ENCODE results near the gene HS1BP3. TPM values are rescaled to one million over a fixed set of nuclear protein-coding genes. Genes with fewer than 3 reads are reported as not detected.
A peak's percentile ranks its signal among the peaks of the same experiment; 100 is the strongest.

HS1BP3 gene
- total RNA-seq, 1 donor from 2014 or later = 21.0 TPM

DNA sequence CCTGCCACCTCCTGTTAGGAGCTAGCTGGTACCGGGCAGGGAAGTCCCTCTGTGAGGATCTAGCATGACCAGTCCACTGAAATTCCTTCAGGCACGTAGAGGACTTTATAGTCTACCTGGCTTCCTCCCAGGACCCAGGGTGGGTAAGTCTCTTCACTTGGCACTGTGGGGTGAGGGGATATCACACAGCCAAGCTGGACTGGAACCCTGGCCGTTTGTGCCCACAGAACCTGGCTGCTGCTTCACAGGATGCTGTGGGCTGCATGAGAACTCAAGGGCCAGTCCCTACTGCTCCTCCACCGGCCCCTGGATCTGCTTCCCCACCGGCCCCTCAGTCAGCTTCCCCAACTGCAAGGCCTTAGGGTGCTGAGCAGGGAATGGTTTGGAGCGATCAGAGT, 35.8 kb downstream of the HS1BP3 start:
- H3K4me1 Mint-ChIP-seq (ENCODE audit: low read depth, unreplicated experiment) = peaks cover 23% of the 10 kb centered on the region
- no peak overlapping the region for H3K4me2 ChIP-seq (ENCODE audit: low read length)
- H3K27ac Mint-ChIP-seq (ENCODE audit: unreplicated experiment) = no peak overlapping the region
- no peak overlapping the region for H3K4me3 ChIP-seq (ENCODE audit: insufficient read depth, low read depth, low read length)
- no peak overlapping the region for H3K4me3 Mint-ChIP-seq (ENCODE audit: unreplicated experiment)
- H3K79me2 ChIP-seq (ENCODE audit: insufficient read depth, low read length) = no peaks in the 10 kb centered on the region
- no peak overlapping the region for H3K27ac ChIP-seq (ENCODE audit: low read depth, low read length)
- DNase-seq (ENCODE audit: low read depth) (no peak), FAIRE-seq (no peak)
- peaks cover 5% of the 10 kb centered on the region for H3K36me3 Mint-ChIP-seq (ENCODE audit: low read depth, unreplicated experiment)
- H2AFZ ChIP-seq (ENCODE audit: low read depth, low read length) = no peak overlapping the region
- no peak overlapping the region for H3K9ac ChIP-seq (ENCODE audit: low read length)
- H3K27me3 Mint-ChIP-seq (ENCODE audit: low read depth, unreplicated experiment) = peaks cover 2% of the 10 kb centered on the region
- H3K4me1 ChIP-seq (ENCODE audit: insufficient read depth, low read length) = peaks cover 38% of the 10 kb centered on the region
- H3K9me3 Mint-ChIP-seq (ENCODE audit: unreplicated experiment) = no peaks in the 10 kb centered on the region
- no peaks in the 10 kb centered on the region for H3K27me3 ChIP-seq (ENCODE audit: insufficient read depth, low read length)
- H4K20me1 ChIP-seq (ENCODE audit: insufficient read depth, low read length) = no peaks in the 10 kb centered on the region
- no peaks in the 10 kb centered on the region for H3K36me3 ChIP-seq (ENCODE audit: insufficient read depth, low read length)
- H3K9me3 ChIP-seq (ENCODE audit: insufficient read depth, low read depth, low read length) = no peaks in the 10 kb centered on the region
- TF ChIP-seq EZH2 (IDR thresholded peaks at IDR 0.05; ENCODE audit: insufficient read depth, low read length) = no peak
- TF ChIP-seq, protein P1, sequence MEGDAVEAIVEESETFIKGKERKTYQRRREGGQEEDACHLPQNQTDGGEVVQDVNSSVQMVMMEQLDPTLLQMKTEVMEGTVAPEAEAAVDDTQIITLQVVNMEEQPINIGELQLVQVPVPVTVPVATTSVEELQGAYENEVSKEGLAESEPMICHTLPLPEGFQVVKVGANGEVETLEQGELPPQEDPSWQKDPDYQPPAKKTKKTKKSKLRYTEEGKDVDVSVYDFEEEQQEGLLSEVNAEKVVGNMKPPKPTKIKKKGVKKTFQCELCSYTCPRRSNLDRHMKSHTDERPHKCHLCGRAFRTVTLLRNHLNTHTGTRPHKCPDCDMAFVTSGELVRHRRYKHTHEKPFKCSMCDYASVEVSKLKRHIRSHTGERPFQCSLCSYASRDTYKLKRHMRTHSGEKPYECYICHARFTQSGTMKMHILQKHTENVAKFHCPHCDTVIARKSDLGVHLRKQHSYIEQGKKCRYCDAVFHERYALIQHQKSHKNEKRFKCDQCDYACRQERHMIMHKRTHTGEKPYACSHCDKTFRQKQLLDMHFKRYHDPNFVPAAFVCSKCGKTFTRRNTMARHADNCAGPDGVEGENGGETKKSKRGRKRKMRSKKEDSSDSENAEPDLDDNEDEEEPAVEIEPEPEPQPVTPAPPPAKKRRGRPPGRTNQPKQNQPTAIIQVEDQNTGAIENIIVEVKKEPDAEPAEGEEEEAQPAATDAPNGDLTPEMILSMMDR (IDR thresholded peaks at IDR 0.05; ENCODE audit: insufficient read depth, low read depth, low read length) = no peak

GRCh38 chr2:20614201-20615067, 36.5 kb downstream of the HS1BP3 start:
- DNase-seq (ENCODE audit: low read depth) (peak; percentile 38), FAIRE-seq (no peak)
- no peak for TF ChIP-seq EZH2 (IDR thresholded peaks at IDR 0.05; ENCODE audit: insufficient read depth, low read length)
- TF ChIP-seq, protein P1 (IDR thresholded peaks at IDR 0.05; ENCODE audit: insufficient read depth, low read depth, low read length) = no peak
- Histone ChIP-seq H3K9me3 (ENCODE audit: insufficient read depth, low read depth, low read length) (no peaks in the 10 kb centered on the region), H3K4me2 (ENCODE audit: low read length) (peak overlapping the region; percentile 4), H3K27me3 (ENCODE audit: insufficient read depth, low read length) (no peaks in the 10 kb centered on the region), H3K9ac (ENCODE audit: low read length) (no peak overlapping the region), H3K36me3 (ENCODE audit: insufficient read depth, low read length) (no peaks in the 10 kb centered on the region), H4K20me1 (ENCODE audit: insufficient read depth, low read length) (no peaks in the 10 kb centered on the region), H2AFZ (ENCODE audit: low read depth, low read length) (no peak overlapping the region), H3K4me3 (ENCODE audit: insufficient read depth, low read depth, low read length) (no peak overlapping the region), H3K27ac (ENCODE audit: low read depth, low read length) (no peak overlapping the region), H3K79me2 (ENCODE audit: insufficient read depth, low read length) (no peaks in the 10 kb centered on the region), H3K4me1 (ENCODE audit: insufficient read depth, low read length) (peaks cover 42% of the 10 kb centered on the region)
- peaks cover 22% of the 10 kb centered on the region for H3K4me1 Mint-ChIP-seq (ENCODE audit: low read depth, unreplicated experiment)
- H3K27ac Mint-ChIP-seq (ENCODE audit: unreplicated experiment) = peak overlapping the region; percentile 41
- peaks cover 2% of the 10 kb centered on the region for H3K27me3 Mint-ChIP-seq (ENCODE audit: low read depth, unreplicated experiment)
- peaks cover 1% of the 10 kb centered on the region for H3K36me3 Mint-ChIP-seq (ENCODE audit: low read depth, unreplicated experiment)
- no peaks in the 10 kb centered on the region for H3K9me3 Mint-ChIP-seq (ENCODE audit: unreplicated experiment)
- no peak overlapping the region for H3K4me3 Mint-ChIP-seq (ENCODE audit: unreplicated experiment)

All from astrocyte (in vitro differentiated cells and primary cell).